ENCODE results near the gene POC1A.

POC1A gene

DNA sequence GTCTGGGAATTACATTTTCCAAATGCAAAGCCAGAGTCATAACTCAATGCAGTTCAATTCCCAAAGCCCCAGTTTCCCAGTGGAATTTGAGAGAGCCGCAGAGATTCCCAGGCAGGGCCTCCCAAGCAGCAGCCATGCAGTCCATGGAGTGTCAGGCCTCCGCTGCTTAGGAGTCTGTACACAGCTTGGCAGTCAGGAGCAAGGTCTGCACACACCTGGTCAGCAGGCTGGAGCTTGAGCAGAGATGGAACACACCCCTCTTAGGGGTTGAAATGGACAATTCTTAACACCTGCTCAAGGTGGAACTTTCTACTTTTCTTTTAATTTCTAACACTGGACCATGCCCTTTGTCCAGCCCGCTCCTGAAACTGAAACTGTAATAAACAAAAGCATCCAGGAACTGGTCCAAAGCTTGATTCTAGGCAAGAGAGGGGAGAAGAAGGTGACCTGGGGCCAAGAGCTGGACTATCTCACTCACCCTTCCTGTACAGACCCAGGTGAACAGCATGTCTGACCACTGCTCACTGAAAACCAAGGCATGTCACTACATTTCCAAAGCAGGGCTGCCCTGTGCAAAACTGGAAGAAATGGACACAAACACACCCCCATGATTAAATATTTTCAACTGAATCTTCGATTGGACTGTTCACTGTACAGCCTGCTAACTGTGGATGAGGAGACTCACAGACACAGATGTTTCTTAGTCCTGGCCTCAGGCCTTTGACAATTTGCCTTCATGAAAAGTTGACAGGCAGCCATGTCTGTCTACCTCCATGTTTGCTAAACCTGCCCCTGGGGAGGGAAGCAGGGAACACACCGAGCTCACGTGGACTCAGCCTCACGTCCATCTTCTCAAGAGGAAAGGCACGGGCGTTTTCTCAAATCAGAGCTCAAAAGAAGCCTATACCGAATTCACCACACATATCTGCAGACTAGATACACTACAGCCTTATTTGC is 49.3 kb downstream of the POC1A start:
- no peak for DNase-seq (ENCODE audit: low spot score)

GRCh38 chr3:52102934-52103333 is 51.3 kb downstream of the POC1A start:
- no peak for DNase-seq (ENCODE audit: low spot score)

- DNase-seq (ENCODE audit: low spot score) = no peak
Measured at GRCh38 chr3:52099001-52099401, 55.2 kb downstream of the POC1A start.

DNA sequence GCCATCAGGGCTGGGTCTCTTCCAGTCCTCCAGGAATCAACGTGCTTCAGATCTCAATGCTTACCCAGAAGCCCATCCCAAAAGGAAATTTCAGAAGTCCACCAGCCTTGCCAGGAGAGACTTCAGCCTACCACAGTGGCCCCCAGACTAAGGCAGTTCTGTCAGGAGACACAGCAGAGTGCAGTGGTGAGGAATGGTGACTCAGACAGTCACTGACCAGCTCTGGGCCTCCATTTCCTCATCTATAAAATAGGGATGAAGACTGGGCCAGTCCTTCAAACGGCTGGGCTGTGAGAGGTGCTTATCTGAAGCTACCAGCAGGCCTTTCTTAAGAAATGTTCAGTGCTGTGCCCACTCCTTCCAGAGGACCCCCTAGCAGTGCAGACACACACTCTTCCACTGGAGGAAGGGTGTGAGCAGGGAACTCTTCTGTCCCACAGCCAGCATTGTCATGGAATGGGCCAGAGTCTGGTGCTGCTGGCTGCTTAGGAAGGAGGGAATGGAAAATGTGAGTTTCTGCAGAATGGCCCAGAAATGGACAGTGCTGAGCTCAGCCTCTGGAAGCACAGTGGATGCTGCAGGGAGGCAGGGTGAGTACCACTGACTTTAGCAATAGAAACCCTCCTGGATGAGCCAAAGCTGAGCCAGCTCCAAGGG is 56.2 kb downstream of the POC1A start:
- no peak for DNase-seq (ENCODE audit: low spot score)

GRCh38 chr3:52095990-52096775 is 58.0 kb downstream of the POC1A start:
- no peak for DNase-seq (ENCODE audit: low spot score)

DNA sequence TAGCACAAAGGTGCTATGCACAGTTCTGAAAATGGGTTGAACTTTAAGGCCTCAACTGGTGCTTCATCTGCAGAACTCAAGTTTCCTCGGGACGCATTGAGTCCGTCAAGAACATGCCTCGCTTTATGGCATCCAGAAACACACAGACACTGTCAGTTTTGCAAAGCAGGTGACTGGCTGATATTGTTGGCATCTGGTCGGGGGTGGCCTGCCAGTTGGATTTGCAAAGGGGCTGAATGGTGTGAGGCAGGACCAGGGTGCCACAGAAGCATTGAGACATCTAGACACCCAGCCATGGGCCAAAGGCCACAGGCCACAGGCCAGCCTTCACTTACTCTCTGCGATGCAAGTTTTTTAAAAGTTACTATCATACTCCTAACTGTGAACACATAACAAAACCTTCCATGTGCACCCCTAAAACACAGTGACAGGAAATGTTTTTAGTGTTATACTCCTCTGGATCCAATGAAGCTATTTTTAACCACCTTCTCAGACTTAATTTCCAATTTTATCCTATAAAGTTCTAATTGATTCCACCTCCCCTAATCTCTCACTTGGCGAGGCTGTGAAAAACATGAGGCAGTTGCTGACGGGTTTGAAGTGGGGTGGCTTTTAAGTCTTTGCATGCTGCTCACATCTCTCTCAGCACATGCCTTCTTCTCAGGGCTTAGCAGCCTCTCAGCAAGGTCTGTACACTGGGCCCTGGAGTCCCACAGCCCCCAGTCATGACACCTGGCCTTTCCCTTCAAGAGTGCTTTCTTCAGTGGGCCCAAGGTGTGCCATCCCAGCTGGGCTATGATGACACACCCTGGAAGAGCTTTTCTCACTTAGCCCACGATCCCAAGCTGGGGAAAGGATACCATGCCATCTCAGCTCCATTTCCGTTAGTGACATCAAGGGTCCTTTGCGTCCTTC is 59.4 kb downstream of the POC1A start:
- DNase-seq (ENCODE audit: low spot score) = no peak

DNA sequence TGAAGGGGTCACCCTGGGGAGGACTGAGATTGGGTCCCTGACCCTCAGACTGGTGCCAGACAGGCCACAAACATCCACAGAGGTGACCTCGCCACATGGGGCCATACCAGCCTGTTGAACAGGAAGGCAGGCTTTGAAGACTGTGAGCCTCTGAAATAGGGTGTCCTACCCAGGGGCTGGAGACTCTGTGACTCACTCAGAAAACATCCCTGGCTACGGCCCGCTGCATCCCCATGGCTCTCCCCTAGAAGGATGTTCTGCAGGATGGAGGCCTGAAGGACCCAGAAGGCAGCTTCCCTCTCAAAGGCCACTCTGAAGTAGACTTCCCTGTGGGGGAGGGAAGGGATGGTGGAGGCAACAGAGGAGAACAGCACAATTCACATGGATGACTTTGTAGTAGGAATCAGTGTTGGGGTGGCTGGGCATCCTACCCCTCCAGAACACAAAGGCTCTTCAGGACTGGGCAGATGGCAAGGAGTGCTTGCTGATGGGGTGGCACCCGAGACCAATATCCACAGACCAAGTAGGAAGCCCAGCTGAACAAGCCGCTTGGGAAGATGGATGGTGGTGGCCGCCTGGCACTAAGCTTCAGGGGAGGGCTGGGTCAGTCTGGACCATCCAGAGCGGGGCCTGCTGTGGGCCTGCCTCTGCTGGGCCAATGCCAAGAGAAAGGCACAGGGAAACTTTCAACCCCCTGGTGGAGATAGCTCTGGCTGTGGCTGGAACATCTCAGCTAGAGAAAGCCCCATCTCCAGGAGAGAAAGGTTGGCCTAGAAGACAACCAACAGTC is 60.3 kb downstream of the POC1A start:
- no peak for DNase-seq (ENCODE audit: low spot score)

DNA sequence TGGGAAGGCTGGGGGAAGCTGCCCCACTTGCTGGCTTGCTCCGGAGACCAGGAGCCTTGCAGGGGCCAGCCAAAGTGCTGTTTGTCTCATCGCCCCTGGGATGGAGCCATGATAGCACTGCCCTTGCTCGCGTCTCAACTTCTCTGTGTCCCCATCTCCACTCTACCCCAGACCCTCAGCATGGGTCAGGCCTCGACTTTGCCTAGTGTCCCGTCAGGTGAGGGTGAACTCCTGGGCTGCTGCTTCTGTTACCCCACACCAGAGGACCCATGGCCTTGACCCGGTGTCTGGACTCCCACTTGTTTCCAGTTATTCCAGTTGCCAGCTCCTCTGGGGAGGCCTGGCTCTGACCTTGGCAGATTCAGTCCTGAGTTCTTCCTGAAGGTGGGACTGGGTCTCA is 61.3 kb downstream of the POC1A start:
- no peak for DNase-seq (ENCODE audit: low spot score)

DNA sequence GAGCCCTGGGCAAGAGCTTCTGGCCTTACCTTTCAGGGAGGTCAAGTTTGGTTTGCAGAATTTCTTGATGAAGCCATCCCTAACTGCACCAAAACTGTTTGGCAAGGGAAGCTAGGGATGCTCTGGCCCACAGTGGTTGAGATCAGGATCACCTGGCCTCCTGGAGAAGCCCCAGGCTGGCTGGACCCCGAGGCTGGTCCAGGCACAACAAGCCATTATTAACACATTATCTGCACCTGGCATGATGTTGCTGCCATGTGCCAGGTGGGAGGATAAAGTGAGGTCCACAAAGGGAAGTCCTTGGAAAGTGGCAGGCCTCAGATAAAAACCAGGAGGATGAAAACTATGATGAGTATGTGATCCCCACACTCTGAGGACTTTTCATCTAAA is 62.0 kb downstream of the POC1A start:
- no peak for DNase-seq (ENCODE audit: low spot score)

DNA sequence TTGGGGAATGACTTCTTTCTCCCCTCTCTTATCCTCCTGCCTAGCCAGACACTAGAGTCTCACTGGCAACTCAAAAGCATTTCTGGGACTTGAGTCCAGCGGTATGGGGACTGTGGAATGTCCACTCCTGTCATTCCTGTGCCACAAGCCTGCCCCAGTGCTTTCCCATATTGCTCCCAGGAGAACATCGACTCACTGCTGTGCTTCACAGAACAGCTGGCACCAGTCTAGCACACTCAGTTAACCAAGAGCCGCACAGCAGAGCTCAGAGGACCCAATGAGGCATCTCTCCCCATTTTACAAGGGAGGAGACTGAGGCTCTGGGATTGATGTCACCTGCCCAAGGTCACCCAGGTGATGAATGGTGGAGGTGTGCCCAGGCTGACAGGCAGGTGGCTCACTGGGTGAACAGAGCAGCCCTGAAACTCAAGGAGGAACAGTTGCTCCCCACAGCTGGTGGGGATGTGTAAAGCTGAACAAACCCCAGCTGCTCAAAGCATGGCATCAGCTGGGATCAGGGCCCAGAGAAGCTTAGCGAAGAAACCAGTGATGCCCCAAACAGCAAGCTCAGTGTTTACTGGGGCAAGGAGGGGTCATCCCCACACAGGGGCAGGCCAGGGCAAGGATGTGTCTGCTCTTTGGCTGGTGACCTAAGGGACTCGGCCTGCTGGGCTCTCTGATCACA is 62.5 kb downstream of the POC1A start:
- DNase-seq (ENCODE audit: low spot score) = no peak

DNA sequence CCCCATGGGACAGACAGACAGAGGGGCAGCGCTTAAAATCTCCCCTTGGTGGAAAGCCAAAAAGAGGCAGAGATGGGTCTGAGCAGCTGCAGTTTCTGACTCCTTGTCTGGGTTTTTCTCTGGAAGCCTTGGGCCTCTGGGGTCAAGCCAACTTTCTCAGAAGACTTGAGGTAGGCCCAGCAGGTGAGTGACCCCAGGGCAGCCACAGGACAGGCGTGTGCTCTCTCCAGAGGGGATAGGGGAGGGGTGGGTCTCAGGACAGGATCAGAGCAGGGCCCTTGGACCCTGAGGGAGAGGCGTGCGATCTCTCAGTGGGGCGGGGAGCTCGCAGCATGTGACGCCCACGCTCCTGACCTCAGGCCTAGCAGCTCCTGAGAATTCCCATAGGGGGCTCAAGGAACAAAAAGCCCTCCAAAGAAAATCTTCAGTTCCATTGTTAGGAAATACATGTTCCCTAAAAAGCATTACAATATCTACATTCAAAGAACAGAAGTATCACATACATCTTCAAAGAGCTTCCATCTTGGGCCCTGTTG is 63.2 kb downstream of the POC1A start:
- no peak for DNase-seq (ENCODE audit: low spot score)

DNA sequence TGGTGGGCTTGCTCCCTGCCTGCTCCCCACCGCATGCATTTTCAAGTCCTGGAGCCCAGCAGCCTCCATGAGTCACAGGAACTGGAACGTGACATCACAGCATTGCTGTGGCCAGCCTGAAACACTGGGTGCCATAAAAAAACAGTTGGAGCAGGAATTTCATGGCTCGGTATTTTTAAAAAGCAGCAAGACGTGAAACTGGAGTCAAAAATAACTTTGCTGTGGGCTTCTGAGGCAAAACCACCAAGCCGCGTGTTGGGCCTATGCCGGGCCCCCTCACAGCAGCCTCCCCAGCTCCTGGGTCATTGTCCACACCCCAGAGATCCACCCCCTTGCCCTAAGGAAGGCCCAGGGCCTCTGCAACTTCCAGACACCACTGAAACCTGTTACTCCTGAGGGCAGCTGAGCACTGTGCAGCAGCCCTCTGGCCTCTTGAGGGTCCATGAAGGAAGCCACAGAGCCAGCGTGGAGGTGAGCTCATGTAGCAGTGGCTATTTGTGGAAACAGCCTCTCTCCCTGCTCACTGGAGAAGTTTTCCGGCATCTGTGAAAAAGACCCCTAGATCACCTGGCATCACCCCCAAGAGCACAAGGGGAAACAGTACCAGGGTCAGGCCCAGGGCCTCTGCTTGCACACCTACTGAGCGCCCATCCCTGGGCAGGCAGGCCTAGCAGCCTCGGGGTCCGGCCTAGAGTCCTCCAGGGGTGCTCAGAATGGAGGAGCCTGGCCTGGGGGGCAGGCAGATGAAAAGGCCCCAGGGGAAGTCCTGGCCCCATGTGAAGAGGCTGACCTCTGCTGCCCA is 63.9 kb downstream of the POC1A start:
- no peak for DNase-seq (ENCODE audit: low spot score)

DNA sequence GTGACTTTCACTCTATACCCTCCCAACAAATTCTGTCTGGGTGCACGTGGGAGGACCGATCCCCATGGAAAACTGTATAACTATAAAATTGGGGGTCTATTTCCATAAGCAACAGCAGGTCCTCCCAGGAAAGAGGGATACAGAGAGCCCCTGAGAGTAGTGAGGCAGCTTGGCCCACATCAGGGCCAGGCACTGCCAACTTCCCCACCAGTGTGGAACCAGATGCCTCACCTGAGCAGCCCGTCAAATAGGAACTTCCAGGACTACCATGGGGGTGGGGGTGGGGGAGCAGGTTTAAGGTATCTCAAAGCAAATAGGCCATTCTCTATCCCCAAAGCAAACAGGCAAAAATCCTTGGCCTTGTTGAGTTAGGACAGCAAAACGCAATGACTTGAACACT is 64.5 kb downstream of the POC1A start:
- no peak for DNase-seq (ENCODE audit: low spot score)

DNA sequence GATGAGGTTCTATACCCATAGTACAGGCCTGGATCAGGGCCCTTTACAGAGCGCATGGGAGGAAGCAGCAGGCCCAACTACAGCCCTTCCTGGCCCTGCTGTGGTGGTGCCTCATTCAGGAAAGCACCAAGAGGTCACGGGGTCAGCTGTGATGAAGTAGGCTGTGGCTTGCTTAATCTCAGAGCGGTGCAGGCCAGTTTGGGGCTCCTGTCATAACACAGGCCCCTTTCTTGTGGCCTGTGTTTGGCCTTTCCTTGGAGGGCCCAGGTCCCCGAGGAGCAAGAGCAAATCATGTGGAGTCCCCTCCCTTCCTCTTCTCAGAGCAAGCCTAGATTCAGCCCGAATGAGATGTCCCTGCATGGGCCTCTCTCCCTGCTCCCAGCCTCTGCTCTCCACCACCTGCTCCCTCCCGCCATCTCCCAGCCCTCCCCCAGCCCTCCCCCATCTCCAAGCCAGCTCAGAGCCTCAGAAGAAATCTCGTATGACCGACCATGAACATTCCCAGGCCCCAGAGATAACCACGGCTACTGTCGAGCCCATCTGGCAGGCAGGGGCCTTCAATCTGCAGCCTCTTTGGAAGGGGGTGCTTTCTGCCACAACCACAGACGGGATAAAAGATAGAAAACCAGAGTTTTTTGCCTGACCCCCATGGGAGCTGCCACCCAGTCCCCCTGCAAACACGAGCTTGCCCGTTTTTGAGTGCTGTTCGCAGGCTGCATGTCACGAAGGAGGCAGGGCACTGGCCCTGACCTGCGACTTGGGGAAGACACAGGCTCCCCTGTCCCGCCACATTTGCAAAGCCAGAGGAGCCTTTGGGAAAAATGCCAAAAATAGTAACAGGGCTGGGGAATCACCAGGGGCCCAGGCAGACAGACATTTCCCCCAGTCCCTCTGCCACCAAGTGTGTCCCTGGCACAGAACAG is 65.5 kb downstream of the POC1A start:
- DNase-seq (ENCODE audit: low spot score) = no peak

- no peak for DNase-seq (ENCODE audit: low spot score)
Measured at GRCh38 chr3:52087731-52088130, 66.5 kb downstream of the POC1A start.

DNA sequence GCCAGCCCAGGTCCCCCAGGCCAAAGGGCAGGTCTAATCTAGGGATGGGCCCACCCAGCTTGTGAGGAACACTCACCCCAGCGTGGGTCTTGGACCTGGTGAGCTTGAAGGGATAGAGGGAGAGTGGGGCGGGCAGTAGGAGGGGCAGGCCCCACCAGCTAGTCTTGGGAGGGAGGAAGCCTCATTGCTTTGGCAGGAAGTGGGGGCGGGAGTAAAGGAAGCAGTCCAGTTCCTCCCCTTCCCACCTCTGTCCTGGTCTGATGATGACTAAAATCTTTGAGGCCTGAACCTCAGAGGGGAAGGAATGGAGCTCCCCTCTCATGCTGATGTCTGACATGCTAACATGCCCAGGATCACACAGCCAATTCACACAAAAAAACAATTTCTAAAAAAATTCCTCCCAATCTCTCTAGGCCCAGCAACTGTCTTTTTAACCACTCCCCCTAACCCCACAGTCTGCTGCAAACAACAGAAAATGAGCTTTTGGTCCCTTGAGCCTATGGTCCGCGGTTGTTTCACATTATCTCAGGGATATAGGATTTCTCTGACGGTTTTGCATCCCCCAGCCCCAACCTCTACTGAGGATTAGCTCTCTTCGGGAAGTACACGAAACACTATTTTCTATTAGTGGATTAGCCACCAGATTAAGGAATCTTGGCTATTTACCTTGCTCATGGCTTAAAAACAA is 67.1 kb downstream of the POC1A start:
- DNase-seq (ENCODE audit: low spot score) = no peak

DNA sequence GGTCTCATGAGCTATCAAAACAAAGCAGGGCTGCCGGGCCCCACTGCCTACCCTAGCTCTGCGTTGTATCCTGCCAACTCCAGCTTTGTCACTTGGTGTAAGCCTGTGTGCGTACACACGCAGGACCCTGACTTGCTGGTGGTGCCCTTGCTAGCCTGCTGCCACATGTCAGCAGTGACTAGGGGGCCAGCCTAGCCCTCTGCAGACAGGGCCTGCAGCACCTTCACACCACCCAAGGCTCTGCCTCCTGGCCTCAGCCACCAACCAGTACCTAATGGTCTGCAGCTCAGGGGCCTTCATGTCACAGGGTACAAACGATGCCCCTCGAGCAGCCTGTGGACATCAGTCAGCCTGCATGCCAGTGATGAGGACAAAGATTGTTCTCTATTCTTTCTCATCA is 67.8 kb downstream of the POC1A start:
- DNase-seq (ENCODE audit: low spot score) = no peak

Data from hematopoietic multipotent progenitor cell treated with erythropoietin and hydrocortisone succinate and interleukin-3 and kit ligand, for 17 days (in vitro differentiated cells).